ENCODE measurements around the gene SYT7.

SYT7 gene

GRCh38 chr11:61539831-61540357 is 41.0 kb downstream of the SYT7 start:
- Histone ChIP-seq H3K4me2 (ENCODE audit: insufficient read depth, low read length) (no peak overlapping the region), H3K79me2 (ENCODE audit: insufficient read depth, low read length) (no peaks in the 10 kb centered on the region), H3K27me3 (ENCODE audit: insufficient read depth, low read length, poor library complexity) (no peaks in the 10 kb centered on the region), H3K36me3 (ENCODE audit: insufficient read depth, low read length) (no peaks in the 10 kb centered on the region), H2AFZ (ENCODE audit: low read depth, low read length) (no peak overlapping the region), H3K9me3 (ENCODE audit: insufficient read depth, low read length, severe bottlenecking) (no peaks in the 10 kb centered on the region), H3K9ac (ENCODE audit: low read depth, low read length) (no peak overlapping the region), H3K4me1 (ENCODE audit: insufficient read depth, low read length) (no peaks in the 10 kb centered on the region), H4K20me1 (ENCODE audit: insufficient read depth, low read length) (peaks cover 4% of the 10 kb centered on the region; the same call in 1 of the 2 replicates), H3K4me3 (ENCODE audit: low read depth in 1 of 2, low read length in 2 of 2) (no peak overlapping the region), H3K27ac (ENCODE audit: low read length) (no peak overlapping the region)
- ATAC-seq (ENCODE audit: insufficient read depth, low read depth) (no peak), DNase-seq (no peak)
- TF ChIP-seq EZH2 (IDR thresholded peaks at IDR 0.05; ENCODE audit: borderline replicate concordance, low read depth, low read length, severe bottlenecking) (no peak), CTCF (IDR thresholded peaks at IDR 0.05; ENCODE audit: borderline replicate concordance, extremely low read depth, low read length, poor library complexity, severe bottlenecking) (no peak)

- H2AFZ ChIP-seq (ENCODE audit: low read depth, low read length), result no peak overlapping the region
- no peak for ATAC-seq (ENCODE audit: insufficient read depth, low read depth)
- no peak for TF ChIP-seq CTCF (IDR thresholded peaks at IDR 0.05; ENCODE audit: borderline replicate concordance, extremely low read depth, low read length, poor library complexity, severe bottlenecking)
- no peak for TF ChIP-seq EZH2 (IDR thresholded peaks at IDR 0.05; ENCODE audit: borderline replicate concordance, low read depth, low read length, severe bottlenecking)
These were observed 41.9 kb downstream of the SYT7 start for GRCh38 chr11:61539006-61539405.

GRCh38 chr11:61538636-61538961 is 42.3 kb downstream of the SYT7 start:
- Histone ChIP-seq H3K4me3 (ENCODE audit: low read depth in 1 of 2, low read length in 2 of 2) (no peak overlapping the region), H3K79me2 (ENCODE audit: insufficient read depth, low read length) (no peaks in the 10 kb centered on the region), H3K4me2 (ENCODE audit: insufficient read depth, low read length) (no peak overlapping the region), H4K20me1 (ENCODE audit: insufficient read depth, low read length) (peaks cover 12% of the 10 kb centered on the region; the same call in 1 of the 2 replicates), H2AFZ (ENCODE audit: low read depth, low read length) (no peak overlapping the region), H3K36me3 (ENCODE audit: insufficient read depth, low read length) (no peaks in the 10 kb centered on the region), H3K4me1 (ENCODE audit: insufficient read depth, low read length) (no peaks in the 10 kb centered on the region), H3K9me3 (ENCODE audit: insufficient read depth, low read length, severe bottlenecking) (no peaks in the 10 kb centered on the region), H3K27me3 (ENCODE audit: insufficient read depth, low read length, poor library complexity) (no peaks in the 10 kb centered on the region), H3K27ac (ENCODE audit: low read length) (no peak overlapping the region), H3K9ac (ENCODE audit: low read depth, low read length) (no peak overlapping the region)
- TF ChIP-seq CTCF (IDR thresholded peaks at IDR 0.05; ENCODE audit: borderline replicate concordance, extremely low read depth, low read length, poor library complexity, severe bottlenecking) (no peak), EZH2 (IDR thresholded peaks at IDR 0.05; ENCODE audit: borderline replicate concordance, low read depth, low read length, severe bottlenecking) (no peak)
- DNase-seq, result no peak
- no peak for ATAC-seq (ENCODE audit: insufficient read depth, low read depth)

More at GRCh38 chr11:61539006-61539405, 41.9 kb downstream of the SYT7 start:
- Histone ChIP-seq H3K27me3 (ENCODE audit: insufficient read depth, low read length, poor library complexity) (no peaks in the 10 kb centered on the region), H3K9me3 (ENCODE audit: insufficient read depth, low read length, severe bottlenecking) (no peaks in the 10 kb centered on the region), H3K4me1 (ENCODE audit: insufficient read depth, low read length) (no peaks in the 10 kb centered on the region), H3K4me2 (ENCODE audit: insufficient read depth, low read length) (no peak overlapping the region), H3K27ac (ENCODE audit: low read length) (no peak overlapping the region), H3K79me2 (ENCODE audit: insufficient read depth, low read length) (no peaks in the 10 kb centered on the region), H4K20me1 (ENCODE audit: insufficient read depth, low read length) (peaks cover 8% of the 10 kb centered on the region; the same call in 1 of the 2 replicates), H3K4me3 (ENCODE audit: low read depth in 1 of 2, low read length in 2 of 2) (no peak overlapping the region), H3K9ac (ENCODE audit: low read depth, low read length) (no peak overlapping the region), H3K36me3 (ENCODE audit: insufficient read depth, low read length) (no peaks in the 10 kb centered on the region)
- no peak for DNase-seq

GRCh38 chr11:61537326-61537725 is 43.5 kb downstream of the SYT7 start:
- no peaks in the 10 kb centered on the region for H3K9me3 ChIP-seq (ENCODE audit: insufficient read depth, low read length, severe bottlenecking)
- no peaks in the 10 kb centered on the region for H3K27me3 ChIP-seq (ENCODE audit: insufficient read depth, low read length, poor library complexity)
- no peak overlapping the region for H3K27ac ChIP-seq (ENCODE audit: low read length)
- no peak overlapping the region for H2AFZ ChIP-seq (ENCODE audit: low read depth, low read length)
- no peaks in the 10 kb centered on the region for H3K79me2 ChIP-seq (ENCODE audit: insufficient read depth, low read length)
- no peak for TF ChIP-seq EZH2 (IDR thresholded peaks at IDR 0.05; ENCODE audit: borderline replicate concordance, low read depth, low read length, severe bottlenecking)
- no peak for TF ChIP-seq CTCF (IDR thresholded peaks at IDR 0.05; ENCODE audit: borderline replicate concordance, extremely low read depth, low read length, poor library complexity, severe bottlenecking)
- H3K4me3 ChIP-seq (ENCODE audit: low read depth in 1 of 2, low read length in 2 of 2), result no peak overlapping the region
- no peak overlapping the region for H3K9ac ChIP-seq (ENCODE audit: low read depth, low read length)
- no peaks in the 10 kb centered on the region for H3K4me1 ChIP-seq (ENCODE audit: insufficient read depth, low read length)
- no peak for ATAC-seq (ENCODE audit: insufficient read depth, low read depth)
- H3K4me2 ChIP-seq (ENCODE audit: insufficient read depth, low read length), result no peak overlapping the region
- H4K20me1 ChIP-seq (ENCODE audit: insufficient read depth, low read length), result peaks cover 12% of the 10 kb centered on the region; the same call in 1 of the 2 replicates
- H3K36me3 ChIP-seq (ENCODE audit: insufficient read depth, low read length), result no peaks in the 10 kb centered on the region
- DNase-seq, result no peak

Data from DND-41 (cell line).